Activated CD4-positive, alpha-beta memory T cell treated with anti-CD3 and anti-CD28 coated beads, Interleukin-2, amount 10 ng/mL, durations not matched to agents 7 days and 5 days (primary cell): Measurements from ENCODE around the gene RGMA. TPM values are rescaled to one million over a fixed set of nuclear protein-coding genes. Genes with fewer than 3 reads are reported as not detected.

Experiments used
- CTCF ChIA-PET: fragments of 350-600 bp; sonication (Branson Sonifier 250); formaldehyde crosslinking; loops from one replicate; lab custom pipeline; 2021; ENCODE audit warnings: antibody characterized with exemption, inconsistent platforms; lab: Charles Lee
- POLR2A ChIA-PET: fragments of 350-600 bp; sonication (Branson Sonifier 250); formaldehyde crosslinking; loops from one replicate; lab custom pipeline; 2021; ENCODE audit warnings: antibody characterized with exemption; lab: Charles Lee
- DNase-seq: peaks from one replicate; pipeline ENCODE4 v3.0.0-alpha.2; 2020
- H3K27ac Mint-ChIP-seq: one replicate; pipeline ENCODE4 v1.8.0; 2021; ENCODE audit warnings: mild to moderate bottlenecking, mixed read lengths
- H3K27me3 Mint-ChIP-seq: one replicate; pipeline ENCODE4 v1.8.0; 2021; ENCODE audit warnings: mixed read lengths
- H3K36me3 Mint-ChIP-seq: one replicate; pipeline ENCODE4 v1.8.0; 2021; ENCODE audit warnings: low read depth, mixed read lengths
- H3K4me1 Mint-ChIP-seq: one replicate; pipeline ENCODE4 v1.8.0; 2021; ENCODE audit warnings: mixed read lengths
- H3K4me3 Mint-ChIP-seq: one replicate; pipeline ENCODE4 v1.8.0; 2021; ENCODE audit warnings: mild to moderate bottlenecking, mixed read lengths
- H3K9me3 Mint-ChIP-seq: one replicate; pipeline ENCODE4 v1.8.0; 2021; ENCODE audit warnings: mixed read lengths
- total RNA-seq, 2 experiments: library from RNA; stranded (reverse); gene quantifications; one replicate each; pipeline ENCODE4 v1.2.3, GENCODE V29; 2021

Gene RGMA
- total RNA-seq, 2 experiments from 2014 or later: 0.18 to 0.23 TPM

DNA sequence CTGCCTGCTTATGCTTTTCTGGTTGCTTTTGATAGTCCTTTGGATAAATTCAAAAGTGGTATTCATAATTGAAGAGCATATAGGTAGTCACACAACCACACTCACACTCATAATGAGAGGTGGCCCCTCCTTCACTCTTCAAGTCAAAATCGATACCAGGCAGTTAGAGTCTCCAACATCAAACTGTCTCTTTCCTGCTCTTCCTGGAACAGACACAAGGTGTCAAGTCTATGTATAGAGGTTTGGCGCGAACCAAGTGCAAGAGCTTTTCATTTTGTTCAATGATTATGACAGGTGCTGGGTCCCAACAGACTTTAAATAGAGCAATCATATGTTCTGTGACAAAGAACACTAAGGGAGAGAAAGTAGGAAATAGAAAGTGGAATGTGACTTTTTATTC, 29.9 kb upstream of the RGMA start:
- ChIA-PET POLR2A (no interaction called here), CTCF (no interaction called here)
- Mint-ChIP-seq H3K27me3 (peaks cover 25% of the 10 kb centered on the region), H3K36me3 (peaks cover 4% of the 10 kb centered on the region), H3K4me3 (peak overlapping the region; percentile 27), H3K4me1 (peaks cover 12% of the 10 kb centered on the region), H3K27ac (peak overlapping the region; percentile 63), H3K9me3 (no peaks in the 10 kb centered on the region)
- no peak for DNase-seq

DNA sequence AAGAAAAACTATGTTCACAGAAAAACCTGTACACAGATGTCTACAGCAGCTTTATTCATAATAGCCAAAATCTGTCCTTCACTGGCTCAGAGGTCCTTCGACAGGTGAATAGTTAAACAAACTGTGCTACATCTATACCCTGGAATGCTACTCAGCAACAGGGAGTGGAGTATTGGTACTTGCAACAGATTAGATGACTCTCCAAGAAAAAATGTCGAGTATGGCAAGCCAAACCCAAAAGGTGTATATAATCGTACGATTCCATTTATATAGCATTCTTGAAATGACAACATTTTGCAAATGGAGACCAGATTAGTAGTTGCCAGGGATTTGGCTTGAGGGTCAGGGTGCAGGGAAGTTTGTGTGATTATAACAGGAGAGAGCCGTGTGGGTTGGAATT, 22.4 kb upstream of the RGMA start:
- H3K4me3 Mint-ChIP-seq: no peak overlapping the region
- H3K27ac Mint-ChIP-seq: no peak overlapping the region
- H3K9me3 Mint-ChIP-seq: no peaks in the 10 kb centered on the region
- peaks cover 62% of the 10 kb centered on the region for H3K27me3 Mint-ChIP-seq
- H3K4me1 Mint-ChIP-seq: peaks cover 9% of the 10 kb centered on the region
- POLR2A ChIA-PET: no interaction called here
- no peaks in the 10 kb centered on the region for H3K36me3 Mint-ChIP-seq
- no peak for DNase-seq
- CTCF ChIA-PET: no interaction called here

DNA sequence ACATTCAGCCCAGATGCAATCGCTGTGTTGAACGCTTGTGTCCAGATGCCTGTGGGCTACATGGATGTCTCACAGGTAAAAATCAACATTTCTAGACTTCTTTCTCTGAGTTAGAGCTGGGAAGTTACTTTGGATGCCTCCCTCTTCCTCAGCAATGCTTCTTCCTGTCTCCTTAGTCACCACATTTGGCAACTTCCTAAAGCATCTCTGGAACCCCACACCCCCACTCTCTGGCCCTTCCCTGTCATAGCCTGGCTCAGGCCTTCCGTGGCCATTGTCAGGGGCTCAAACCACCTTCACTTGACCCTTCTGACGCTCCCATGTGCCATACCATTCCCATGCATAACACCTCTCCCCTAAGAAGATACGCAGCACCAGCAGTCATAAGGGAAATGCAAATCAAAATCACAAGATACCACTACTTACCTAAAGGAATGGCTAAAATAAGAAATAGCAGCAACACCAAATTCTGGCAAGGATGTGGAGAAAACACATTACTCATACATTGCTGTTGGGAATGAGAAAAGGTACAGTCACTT, 21.6 kb upstream of the RGMA start:
- ChIA-PET CTCF (no interaction called here), POLR2A (no interaction called here)
- Mint-ChIP-seq H3K27ac (no peak overlapping the region), H3K27me3 (peaks cover 63% of the 10 kb centered on the region), H3K9me3 (no peaks in the 10 kb centered on the region), H3K4me3 (no peak overlapping the region), H3K4me1 (peaks cover 9% of the 10 kb centered on the region), H3K36me3 (no peaks in the 10 kb centered on the region)
- DNase-seq: no peak

DNA sequence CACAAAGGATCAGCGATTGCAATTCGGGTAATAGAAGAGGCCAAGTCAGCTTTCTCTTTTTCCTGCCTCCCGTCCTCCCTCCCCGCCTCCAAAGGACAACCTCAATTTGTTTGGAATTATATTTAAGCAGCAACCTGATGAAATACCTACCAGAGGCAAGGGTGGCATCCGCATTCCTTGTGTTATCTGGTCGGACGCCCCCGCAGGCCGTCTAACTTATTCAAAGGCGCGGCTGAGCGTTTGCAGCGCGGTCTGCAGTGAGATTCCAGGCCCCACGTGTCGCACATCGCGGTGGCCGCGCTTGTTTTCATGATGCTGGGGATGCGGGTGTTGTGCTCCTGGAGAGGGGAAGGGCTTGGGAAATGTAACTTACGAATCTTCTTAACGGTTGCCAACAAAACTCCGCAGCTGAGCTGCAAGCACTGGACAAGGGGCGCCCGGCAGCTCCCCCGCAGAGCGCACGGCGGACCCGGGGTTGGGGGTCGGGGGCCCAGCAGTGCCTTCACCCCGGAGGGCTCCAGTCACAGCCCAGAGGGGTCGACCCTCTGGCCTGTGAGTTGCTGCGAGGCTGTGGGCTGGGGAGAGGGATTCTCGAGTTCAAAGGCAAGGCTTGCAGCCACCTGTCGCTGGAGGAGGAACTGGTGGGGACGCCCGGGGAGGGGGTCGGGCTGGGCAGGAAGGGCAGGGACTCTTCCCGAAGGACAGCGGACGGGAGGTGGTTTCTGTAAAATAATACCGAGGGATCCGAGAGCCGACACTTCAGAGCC, 20.5 kb upstream of the RGMA start:
- H3K27ac Mint-ChIP-seq: no peak overlapping the region
- POLR2A ChIA-PET: no interaction called here
- DNase-seq: no peak
- no peak overlapping the region for H3K4me3 Mint-ChIP-seq
- H3K9me3 Mint-ChIP-seq: no peaks in the 10 kb centered on the region
- peaks cover 64% of the 10 kb centered on the region for H3K27me3 Mint-ChIP-seq
- H3K36me3 Mint-ChIP-seq: no peaks in the 10 kb centered on the region
- peaks cover 9% of the 10 kb centered on the region for H3K4me1 Mint-ChIP-seq
- CTCF ChIA-PET: no interaction called here

DNA sequence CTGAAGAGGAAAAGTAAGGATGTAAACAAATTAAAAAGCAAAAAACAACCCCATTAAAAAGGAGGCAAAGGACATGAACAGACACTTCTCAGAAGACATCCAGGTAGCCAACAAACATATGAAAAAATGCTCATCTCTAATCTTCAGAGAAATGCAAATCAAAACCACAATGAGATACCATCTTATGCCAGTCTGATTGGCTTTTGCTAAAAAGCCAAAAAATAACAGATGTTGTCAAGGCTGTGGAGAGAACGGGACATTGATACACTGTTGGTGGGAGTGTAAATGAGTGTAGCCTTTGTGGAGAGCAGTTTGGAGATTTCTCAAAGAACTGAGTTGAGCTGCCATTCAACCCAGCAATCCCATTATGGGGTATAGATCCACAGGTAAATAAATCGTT, 18.6 kb upstream of the RGMA start:
- DNase-seq: no peak
- H3K27ac Mint-ChIP-seq: no peak overlapping the region
- H3K27me3 Mint-ChIP-seq: peaks cover 66% of the 10 kb centered on the region
- ChIA-PET POLR2A (interaction anchor here (1.1 kb wide), 1 partner anchor 9 kb away, joined by 4 read pairs; no protein-coding TSS in a partner anchor), CTCF (interaction anchor here (0.5 kb wide), 1 partner anchor 234 kb away, joined by 3 read pairs; no protein-coding TSS in a partner anchor)
- H3K36me3 Mint-ChIP-seq: no peaks in the 10 kb centered on the region
- no peaks in the 10 kb centered on the region for H3K9me3 Mint-ChIP-seq
- peaks cover 9% of the 10 kb centered on the region for H3K4me1 Mint-ChIP-seq
- no peak overlapping the region for H3K4me3 Mint-ChIP-seq

DNA sequence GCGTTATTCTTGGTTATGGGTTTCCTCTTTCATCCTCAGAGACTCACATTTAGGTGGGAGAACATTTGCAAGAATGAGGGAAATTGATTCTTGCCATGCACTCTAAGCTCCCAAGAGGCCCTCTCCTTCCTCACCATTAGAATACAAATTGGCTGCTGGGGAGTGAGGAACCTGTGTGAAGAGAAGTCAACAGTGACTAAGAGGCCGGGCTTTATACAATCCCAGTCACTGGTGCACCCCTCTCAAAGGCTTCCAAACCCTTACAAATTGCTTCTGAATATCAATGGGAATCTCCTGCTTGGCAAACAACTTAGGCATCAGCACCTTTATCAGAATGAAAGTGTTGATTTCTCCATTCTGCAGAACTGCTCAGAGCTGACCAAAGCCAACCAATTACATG, 16.5 kb upstream of the RGMA start:
- CTCF ChIA-PET: no interaction called here
- no peak for DNase-seq
- POLR2A ChIA-PET: no interaction called here
- no peak overlapping the region for H3K4me3 Mint-ChIP-seq
- H3K36me3 Mint-ChIP-seq: no peaks in the 10 kb centered on the region
- H3K4me1 Mint-ChIP-seq: peaks cover 9% of the 10 kb centered on the region
- no peaks in the 10 kb centered on the region for H3K9me3 Mint-ChIP-seq
- H3K27ac Mint-ChIP-seq: no peak overlapping the region
- H3K27me3 Mint-ChIP-seq: peaks cover 52% of the 10 kb centered on the region

DNA sequence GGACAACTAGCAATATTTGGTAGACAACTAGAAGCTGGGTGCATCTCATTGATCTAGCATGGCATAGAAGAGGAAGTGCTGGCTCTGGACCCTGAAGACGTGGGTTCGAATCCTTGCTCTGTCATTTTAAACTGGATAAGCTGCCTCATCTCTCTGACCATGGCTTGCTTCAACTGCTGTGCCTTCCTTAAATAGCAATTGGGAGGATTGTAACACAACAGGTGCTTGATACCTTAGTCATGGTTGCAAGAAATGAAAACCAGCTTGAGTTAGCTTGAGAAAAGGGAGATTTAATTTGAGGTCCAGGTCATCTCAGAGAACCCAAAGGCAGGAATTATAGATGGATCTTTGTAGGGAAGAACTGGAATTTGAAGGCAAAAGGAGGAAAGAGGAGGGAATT, 14.8 kb upstream of the RGMA start:
- no peak for DNase-seq
- CTCF ChIA-PET: interaction anchor here (0.7 kb wide), 1 partner anchor 74 kb away, joined by 3 read pairs; no protein-coding TSS in a partner anchor
- H3K9me3 Mint-ChIP-seq: no peaks in the 10 kb centered on the region
- POLR2A ChIA-PET: no interaction called here
- peaks cover 43% of the 10 kb centered on the region for H3K27me3 Mint-ChIP-seq
- H3K4me3 Mint-ChIP-seq: no peak overlapping the region
- H3K27ac Mint-ChIP-seq: no peak overlapping the region
- peaks cover 9% of the 10 kb centered on the region for H3K4me1 Mint-ChIP-seq
- H3K36me3 Mint-ChIP-seq: no peaks in the 10 kb centered on the region

DNA sequence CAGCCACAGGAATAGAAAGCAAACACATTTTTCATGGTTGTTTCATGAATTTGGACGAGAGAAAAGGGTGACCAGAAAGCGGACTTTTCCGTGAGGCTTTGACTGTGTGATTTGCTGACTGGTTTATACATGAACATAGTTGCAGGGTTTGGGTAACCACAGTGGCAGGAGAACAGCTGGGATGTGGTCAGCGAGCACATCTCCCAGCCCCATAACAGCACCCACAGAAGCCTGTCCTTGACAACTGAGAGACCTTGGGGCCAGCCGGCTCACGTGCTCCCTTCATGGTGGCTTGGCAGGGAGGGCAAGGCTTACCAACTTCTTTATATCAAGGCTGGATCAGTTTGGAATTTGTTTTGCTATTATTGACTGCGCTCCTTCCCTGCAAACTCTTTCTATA, 13.2 kb upstream of the RGMA start:
- H3K36me3 Mint-ChIP-seq: no peaks in the 10 kb centered on the region
- no peak for DNase-seq
- no peak overlapping the region for H3K27ac Mint-ChIP-seq
- H3K27me3 Mint-ChIP-seq: peaks cover 28% of the 10 kb centered on the region
- ChIA-PET POLR2A (no interaction called here), CTCF (interaction anchor here (0.7 kb wide), 1 partner anchor 151 kb away, joined by 3 read pairs; no protein-coding TSS in a partner anchor)
- peaks cover 1% of the 10 kb centered on the region for H3K4me1 Mint-ChIP-seq
- H3K9me3 Mint-ChIP-seq: no peaks in the 10 kb centered on the region
- no peak overlapping the region for H3K4me3 Mint-ChIP-seq

DNA sequence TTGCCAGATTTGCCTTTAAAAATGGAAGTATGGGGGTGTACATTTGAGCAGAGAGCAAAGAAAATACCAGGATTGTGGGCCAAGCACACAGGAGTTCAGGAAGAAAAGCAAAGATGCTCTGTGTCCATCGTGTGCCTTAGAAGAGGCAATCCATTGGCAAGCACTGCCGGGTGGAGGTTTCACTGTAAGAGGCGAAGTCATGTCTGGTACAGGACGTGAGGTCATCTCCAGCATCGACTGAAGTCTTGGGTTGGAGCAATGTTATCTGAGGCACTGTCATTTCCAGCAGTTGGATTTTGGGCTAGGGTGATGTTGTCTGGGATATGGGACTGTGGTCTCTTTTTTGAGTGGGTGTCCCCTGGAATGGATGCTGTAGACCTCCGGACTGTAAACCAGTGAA, 4.8 kb upstream of the RGMA start:
- Mint-ChIP-seq H3K27ac (no peak overlapping the region), H3K4me3 (no peak overlapping the region), H3K4me1 (peaks cover 5% of the 10 kb centered on the region), H3K9me3 (no peaks in the 10 kb centered on the region), H3K36me3 (no peaks in the 10 kb centered on the region), H3K27me3 (peaks cover 23% of the 10 kb centered on the region)
- DNase-seq: no peak
- ChIA-PET POLR2A (no interaction called here), CTCF (no interaction called here)

DNA sequence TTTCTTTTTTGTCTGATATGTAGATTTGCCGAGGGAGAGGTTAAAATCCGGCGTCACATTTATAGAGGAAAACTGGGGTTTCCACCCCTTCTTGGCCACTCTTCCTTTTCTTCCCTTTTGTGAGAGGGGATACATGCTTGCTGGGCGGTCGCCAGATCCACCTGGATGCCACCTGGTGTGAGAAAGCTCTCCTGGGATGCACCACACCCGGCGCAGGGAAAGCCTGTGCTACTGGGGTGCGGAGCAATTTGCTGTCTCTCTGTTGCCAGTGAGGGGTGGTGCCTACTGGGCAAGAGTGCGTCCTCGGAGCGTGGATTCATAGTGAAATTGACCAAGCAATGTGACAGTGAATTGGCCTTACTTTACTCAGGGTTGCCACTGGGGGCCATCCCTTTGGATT, 2.5 kb upstream of the RGMA start:
- no peak overlapping the region for H3K27ac Mint-ChIP-seq
- H3K27me3 Mint-ChIP-seq: peaks cover 44% of the 10 kb centered on the region
- ChIA-PET CTCF (no interaction called here), POLR2A (no interaction called here)
- H3K36me3 Mint-ChIP-seq: no peaks in the 10 kb centered on the region
- H3K4me3 Mint-ChIP-seq: no peak overlapping the region
- DNase-seq: no peak
- H3K9me3 Mint-ChIP-seq: no peaks in the 10 kb centered on the region
- peaks cover 14% of the 10 kb centered on the region for H3K4me1 Mint-ChIP-seq

DNA sequence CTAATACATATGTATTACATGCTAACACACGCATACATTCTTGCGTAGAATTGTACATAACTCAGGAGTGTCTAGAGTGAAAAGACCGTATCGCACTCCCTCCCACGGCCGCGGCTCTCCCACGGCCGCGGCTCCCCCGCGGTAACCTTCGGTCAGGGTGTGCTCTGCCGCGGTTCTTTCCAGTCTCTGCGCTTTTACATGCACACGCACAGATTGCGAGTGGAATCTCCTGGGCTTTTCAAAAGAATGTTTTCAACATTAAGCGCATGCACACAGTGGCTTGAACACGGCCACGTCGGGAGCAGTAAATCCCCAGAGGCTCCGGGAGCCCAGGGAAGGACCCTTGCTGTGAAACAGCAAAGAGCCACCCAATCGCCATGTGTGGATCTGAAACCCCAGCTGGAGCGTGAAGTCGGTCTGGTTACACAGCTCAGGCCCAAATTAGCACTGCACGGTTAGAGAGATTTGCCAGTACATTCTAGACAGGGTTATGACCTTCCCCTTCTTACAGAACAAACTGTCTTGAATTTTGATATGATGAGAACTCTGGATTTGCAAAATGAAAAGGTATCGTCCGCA, 805 bp upstream of the RGMA start:
- H3K4me1 Mint-ChIP-seq: peaks cover 14% of the 10 kb centered on the region
- CTCF ChIA-PET: interaction anchor here (0.6 to 1.6 kb wide), 2 partner anchors 10 to 60 kb away, joined by 3 to 5 read pairs; no protein-coding TSS in a partner anchor
- H3K4me3 Mint-ChIP-seq: no peak overlapping the region
- no peaks in the 10 kb centered on the region for H3K9me3 Mint-ChIP-seq
- DNase-seq: no peak
- no peak overlapping the region for H3K27ac Mint-ChIP-seq
- POLR2A ChIA-PET: no interaction called here
- H3K27me3 Mint-ChIP-seq: peaks cover 58% of the 10 kb centered on the region
- no peaks in the 10 kb centered on the region for H3K36me3 Mint-ChIP-seq

DNA sequence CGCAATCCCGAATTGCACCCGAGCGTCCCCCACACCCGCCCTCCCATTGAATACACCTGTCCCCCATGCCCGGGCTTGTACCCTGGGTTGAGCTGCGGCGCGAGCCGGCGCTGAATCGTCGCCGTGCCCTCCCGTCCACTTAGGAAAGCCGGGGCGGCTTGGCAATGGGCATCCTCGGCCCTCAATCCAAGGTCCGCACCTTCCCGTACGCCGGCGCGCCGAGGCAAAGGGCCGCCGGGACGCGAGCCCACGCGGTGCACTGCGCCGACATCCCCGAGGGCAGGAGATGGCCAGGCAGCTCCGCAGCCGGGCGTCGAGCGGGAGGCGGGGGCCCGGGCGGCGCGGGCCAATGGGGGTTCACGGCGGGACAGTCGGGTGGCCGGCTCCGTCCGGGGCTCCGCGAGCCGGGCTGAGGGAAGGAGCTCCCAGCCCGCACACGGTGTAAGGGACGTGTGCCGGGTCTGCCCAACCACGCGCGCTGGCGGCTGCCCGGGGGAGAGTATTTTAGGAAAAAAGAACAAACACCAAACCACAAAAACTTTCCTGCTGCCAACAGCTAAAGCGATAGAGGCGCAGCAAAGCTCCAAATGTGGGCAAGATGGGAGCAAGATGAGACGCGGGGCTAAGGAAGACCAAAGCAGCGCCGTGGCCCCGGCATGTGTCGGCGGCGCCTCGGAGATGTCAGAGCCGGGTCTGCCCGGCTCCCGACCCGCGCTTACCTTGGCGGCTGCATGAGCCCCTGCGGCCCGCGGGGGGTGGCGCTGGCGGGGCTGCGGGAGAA, 621 bp downstream of the RGMA start:
- CTCF ChIA-PET: interaction anchor here (0.6 to 2.2 kb wide), 39 partner anchors 8 to 1503 kb away, joined by 3 to 25 read pairs (median 4); no protein-coding TSS in a partner anchor
- POLR2A ChIA-PET: interaction anchor here (0.6 kb wide), 1 partner anchor 82 kb away, joined by 3 read pairs; no protein-coding TSS in a partner anchor
- H3K9me3 Mint-ChIP-seq: no peaks in the 10 kb centered on the region
- DNase-seq: peak; percentile 22
- H3K4me3 Mint-ChIP-seq: peak overlapping the region; percentile 60
- peaks cover 67% of the 10 kb centered on the region for H3K27me3 Mint-ChIP-seq
- no peaks in the 10 kb centered on the region for H3K36me3 Mint-ChIP-seq
- H3K4me1 Mint-ChIP-seq: peaks cover 14% of the 10 kb centered on the region
- no peak overlapping the region for H3K27ac Mint-ChIP-seq
